ENCODE data around the gene CDON. TPM values are rescaled to one million over a fixed set of nuclear protein-coding genes. Genes with fewer than 3 reads are reported as not detected.
A peak's percentile ranks its signal among the peaks of the same experiment; 100 is the strongest.
"Not testable (repeated sequence)": the region's sequence is repeated elsewhere in the genome, so short reads cannot be mapped to it uniquely, and the experiment has no call there.

Gene CDON
- total RNA-seq, 1 experiment from 2014 or later, result 2.1 TPM

DNA sequence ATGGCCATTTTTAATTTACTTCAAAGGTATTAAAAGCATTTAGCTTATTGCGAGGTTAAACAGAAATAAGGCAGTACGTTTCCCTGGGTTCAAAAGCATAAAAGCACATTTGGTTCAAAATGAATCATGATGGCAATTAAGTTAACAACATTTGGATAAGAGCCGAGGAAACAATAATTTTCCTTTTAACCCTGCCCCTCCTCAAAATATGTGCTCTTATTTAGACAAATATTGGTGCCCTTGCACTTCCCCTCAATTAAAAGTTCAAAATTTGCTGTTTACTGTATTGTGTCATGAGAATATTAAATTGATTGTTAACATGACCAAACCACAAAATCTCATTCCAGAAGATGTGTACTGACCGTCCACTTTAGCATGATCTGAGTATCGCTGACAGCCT lies 68.2 kb downstream of the CDON start:
- no peak for DNase-seq (ENCODE audit: low read depth)

DNA sequence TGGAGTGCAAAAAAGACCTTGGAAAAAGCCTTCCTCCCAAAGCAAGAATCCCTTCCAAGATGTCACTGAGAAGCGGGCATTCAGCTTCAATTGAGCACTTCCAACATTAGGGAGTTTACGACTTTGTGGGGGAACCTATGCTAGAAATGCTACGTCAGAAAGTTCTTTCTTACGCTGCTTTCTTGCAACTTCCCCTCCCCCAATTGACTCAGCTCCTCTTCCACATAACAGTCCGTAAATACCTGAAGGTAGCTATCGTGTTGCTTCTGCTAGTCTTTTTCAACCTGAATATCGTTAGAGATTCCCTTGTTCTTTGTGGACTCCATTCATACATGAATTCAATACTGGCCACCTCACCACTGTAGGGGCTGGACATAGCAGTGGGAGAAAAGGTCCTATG lies 69.8 kb downstream of the CDON start:
- DNase-seq (ENCODE audit: low read depth), result no peak

DNA sequence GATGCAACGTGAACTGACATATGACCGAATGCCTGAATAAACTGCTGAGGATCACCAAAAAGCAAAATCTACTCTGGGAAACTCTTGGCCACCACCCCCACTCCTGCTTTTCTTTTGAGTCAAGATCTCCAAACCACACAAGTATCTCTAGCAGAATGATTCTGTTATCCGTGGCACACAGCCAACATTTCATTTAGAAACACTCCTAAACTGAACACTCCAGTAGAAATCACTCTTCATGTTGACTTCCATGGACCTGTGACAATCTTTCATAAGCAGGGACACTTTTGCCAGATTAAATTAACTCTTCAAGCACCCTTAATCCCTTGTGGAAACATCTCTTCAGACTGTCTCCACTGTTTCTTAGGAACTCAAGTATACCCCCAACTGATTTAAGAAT lies 72.4 kb downstream of the CDON start:
- DNase-seq (ENCODE audit: low read depth), result peak; percentile 56

DNA sequence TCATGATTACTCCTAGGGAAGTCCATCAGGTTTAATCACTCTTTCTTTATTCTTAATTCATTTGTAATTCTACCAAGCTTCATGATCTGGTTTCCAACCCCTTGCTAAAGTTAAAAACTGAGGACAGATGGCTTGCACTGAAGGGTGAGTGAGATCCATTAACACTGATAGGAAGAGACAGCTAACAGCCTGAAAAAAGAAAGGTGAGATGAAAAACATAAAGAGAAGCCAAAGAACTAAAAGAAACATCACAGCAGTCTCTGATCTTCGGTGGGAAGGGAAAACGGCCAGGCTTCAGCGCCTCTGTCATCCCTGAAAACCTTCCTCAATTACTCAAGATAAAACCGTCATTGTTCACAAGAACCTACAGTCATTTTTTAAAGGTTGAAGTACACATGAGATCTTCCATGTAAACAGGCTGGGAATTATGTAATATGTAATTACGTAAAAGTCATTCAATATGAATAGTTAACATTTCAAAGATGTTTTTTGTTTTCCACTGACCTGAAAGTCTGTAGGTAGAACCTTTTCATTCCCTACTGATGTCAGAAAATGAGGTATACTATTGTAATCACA lies 75.5 kb downstream of the CDON start:
- DNase-seq (ENCODE audit: low read depth), result no peak

DNA sequence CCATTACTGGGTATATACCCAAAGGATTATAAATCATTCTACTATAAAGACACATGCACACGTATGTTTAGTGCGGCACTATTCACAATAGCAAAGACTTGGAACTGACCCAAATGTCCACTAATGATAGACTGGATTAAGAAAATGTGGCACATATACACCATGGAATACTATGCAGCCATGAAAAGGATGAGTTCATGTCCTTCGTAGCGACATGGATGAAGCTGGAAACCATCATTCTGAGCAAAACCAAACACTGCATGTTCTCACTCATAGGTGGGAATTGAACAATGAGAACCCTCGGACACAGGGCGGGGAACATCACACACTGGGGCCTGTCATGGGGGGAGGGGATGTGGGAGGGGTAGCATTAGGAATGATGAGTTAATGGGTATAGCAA lies 76.7 kb downstream of the CDON start:
- DNase-seq (ENCODE audit: low read depth), result not testable (repeated sequence)

- DNase-seq (ENCODE audit: low read depth), result no peak
Observed at GRCh38 chr11:125982348-125982730, 80.3 kb downstream of the CDON start.

GRCh38 chr11:125980436-125980835 lies 82.2 kb downstream of the CDON start:
- DNase-seq (ENCODE audit: low read depth), result no peak

- DNase-seq (ENCODE audit: low read depth), result no peak
Observed at GRCh38 chr11:125979511-125979910, 83.2 kb downstream of the CDON start.

DNA sequence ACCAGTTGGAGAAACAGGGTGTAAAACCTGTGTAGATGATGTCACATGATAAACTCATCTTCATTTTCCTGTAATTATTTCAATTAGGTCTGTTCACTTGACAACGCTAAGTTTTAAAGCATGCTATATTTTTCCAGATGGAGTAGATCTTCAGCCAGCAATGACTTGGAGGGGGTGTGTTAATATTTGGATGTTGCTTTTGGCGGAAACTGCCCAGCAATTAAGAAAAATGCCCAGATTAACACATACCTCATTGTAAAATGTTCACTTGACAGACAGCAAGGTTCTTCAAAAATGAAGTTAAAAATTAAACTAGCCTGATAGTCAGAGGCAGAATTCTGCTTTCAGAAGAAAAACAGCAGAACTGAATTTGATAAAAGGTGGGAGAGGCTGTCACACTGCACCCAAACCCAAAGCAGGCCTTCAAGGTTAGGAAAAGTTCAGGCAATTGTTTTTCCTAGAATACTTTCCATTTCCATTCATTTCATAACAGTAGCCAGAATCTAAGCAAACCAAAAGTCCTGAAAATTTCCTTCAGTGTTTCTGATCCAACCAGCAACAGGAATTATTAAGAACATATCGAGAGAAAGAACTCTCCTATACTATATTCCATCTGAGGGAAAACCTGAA lies 83.8 kb downstream of the CDON start:
- no peak for DNase-seq (ENCODE audit: low read depth)

DNA sequence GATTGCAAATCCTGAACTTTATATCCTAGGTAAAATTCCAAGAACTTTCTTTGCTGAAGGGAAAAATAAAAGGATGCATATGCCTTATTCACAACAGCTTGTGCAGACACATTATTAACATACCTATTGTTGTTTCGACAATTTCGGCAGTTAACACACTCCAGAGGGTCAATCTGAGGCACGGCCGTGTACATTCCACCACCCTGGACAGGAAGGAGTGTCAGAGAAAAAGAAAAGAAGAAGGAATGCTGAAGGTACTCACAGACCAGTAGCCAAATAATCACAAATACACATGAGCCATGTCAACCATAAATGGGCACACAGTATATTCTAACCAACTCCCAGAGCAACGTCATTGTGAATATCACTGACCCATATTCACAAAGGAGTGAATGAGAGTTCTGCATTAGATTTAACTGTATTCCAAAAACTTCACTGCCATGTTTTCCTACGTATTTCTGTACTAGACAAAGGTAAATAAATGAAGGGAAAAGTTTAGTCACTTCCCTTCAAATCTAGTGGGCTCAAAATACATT lies 84.4 kb downstream of the CDON start:
- no peak for DNase-seq (ENCODE audit: low read depth)

GRCh38 chr11:125977333-125977732 lies 85.3 kb downstream of the CDON start:
- DNase-seq (ENCODE audit: low read depth), result no peak

DNA sequence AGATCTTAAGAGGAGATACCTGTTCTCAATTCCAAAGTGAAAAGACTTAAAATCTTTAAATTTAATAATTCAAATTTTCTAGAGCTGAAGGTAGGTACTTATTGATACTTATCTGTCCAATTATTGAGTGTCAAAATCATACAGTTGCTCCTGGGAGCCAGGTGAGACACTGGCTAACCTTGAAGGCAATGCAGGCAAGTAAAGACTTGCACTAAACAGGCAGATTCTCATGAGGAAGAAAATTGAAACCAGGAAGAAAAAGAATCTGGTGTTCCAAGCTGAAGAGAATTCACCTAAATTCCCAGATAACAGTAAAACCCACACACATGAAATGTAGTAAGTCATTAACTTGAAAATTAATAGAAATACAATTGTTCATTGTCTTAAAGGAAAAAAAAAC lies 86.5 kb downstream of the CDON start:
- DNase-seq (ENCODE audit: low read depth), result no peak

GRCh38 chr11:125975634-125976033 lies 87.0 kb downstream of the CDON start:
- no peak for DNase-seq (ENCODE audit: low read depth)

GRCh38 chr11:125974284-125974683 lies 88.4 kb downstream of the CDON start:
- DNase-seq (ENCODE audit: low read depth), result no peak

- DNase-seq (ENCODE audit: low read depth), result no peak
Observed at GRCh38 chr11:125971618-125972017, 91.0 kb downstream of the CDON start.

DNA sequence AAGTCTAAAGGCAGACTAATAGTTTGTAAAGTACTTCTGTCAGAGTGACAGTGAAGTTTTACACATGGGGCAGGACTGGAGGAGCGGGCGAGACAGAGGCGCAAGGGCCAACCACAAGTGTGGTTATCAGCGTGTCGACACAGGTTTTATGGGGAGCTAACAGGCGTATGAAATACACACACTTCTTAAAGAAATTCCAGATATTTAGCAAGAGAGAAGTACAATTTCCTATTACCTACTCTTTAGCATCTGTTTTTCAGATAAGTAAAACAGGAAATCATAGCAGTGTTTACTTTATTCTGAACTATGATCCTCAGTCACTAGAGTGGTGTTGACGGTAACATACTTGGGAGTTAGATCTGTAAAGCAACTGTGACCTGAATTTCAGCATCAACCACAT lies 94.3 kb downstream of the CDON start:
- no peak for DNase-seq (ENCODE audit: low read depth)

DNA sequence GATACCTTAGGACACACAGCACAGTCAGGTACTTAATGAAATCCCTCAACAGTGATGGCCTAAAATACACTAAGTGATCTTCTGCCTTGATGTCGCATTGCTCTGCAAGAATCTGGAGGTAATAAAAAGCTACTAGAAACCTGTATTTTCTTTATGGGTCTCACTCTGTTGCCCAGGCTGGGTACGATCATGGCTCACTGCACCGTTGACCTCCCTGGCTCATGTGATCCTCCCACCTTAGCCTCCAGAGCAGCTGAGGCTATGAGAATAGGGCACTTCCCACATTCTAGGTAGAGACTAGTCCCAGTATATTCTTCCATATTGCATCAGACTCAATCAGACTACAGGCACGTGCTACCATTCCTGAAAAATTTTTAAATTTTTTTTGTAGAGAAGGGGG lies 95.2 kb downstream of the CDON start:
- DNase-seq (ENCODE audit: low read depth), result no peak

- no peak for DNase-seq (ENCODE audit: low read depth)
Observed at GRCh38 chr11:125960771-125961170, 101.9 kb downstream of the CDON start.

- DNase-seq (ENCODE audit: low read depth), result no peak
Observed at GRCh38 chr11:125959931-125960330, 102.7 kb downstream of the CDON start.

GRCh38 chr11:125959511-125959910 lies 103.2 kb downstream of the CDON start:
- no peak for DNase-seq (ENCODE audit: low read depth)

DNA sequence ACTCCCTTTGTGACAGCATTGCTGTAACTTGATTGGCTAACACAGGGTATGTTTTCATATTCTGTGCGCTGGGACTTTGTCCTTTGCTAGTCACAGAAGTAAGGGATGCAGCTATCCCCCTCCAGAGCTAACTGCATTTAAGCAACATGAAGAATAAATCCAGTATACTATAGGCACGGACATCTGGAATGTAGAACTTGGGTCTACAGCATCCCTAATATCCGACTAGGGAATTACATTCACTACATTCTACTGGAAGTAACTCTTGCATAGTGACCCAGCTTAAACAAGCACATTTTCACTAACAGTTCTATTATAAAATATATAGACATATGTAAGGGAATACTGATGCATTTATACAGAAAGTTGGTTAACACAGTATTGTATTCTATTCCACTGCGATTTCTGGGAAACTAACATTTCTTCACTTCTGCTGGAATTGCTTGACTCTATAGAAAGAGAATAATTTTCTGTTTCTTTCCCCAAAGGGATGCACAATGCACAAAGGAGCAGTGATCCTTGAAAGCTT lies 103.7 kb downstream of the CDON start:
- DNase-seq (ENCODE audit: low read depth), result no peak

GRCh38 chr11:125957618-125958332 lies 104.9 kb downstream of the CDON start:
- no peak for DNase-seq (ENCODE audit: low read depth)

Data from Daoy (cell line).